Trophoblast cell (in vitro differentiated cells and primary cell): Measurements from ENCODE around the gene MPPED2.

Source experiments
- DNase-seq, 2 donors: peaks; one replicate each; pipeline ENCODE4 v3.0.0-alpha.2; 2016
- H2AFZ ChIP-seq: 2 replicates; pipeline ENCODE4 v1.6.1; 2013; ENCODE audit warnings: low read length, moderate library complexity, mild to moderate bottlenecking; ENCODE audit not compliant: insufficient read depth, poor library complexity
- H2AK5ac ChIP-seq: 2 replicates; pipeline ENCODE4 v1.6.1; 2013; ENCODE audit warnings: mild to moderate bottlenecking, low read length
- H2BK120ac ChIP-seq: 2 replicates; pipeline ENCODE4 v1.6.1; 2013; ENCODE audit warnings: low read length, mild to moderate bottlenecking, moderate library complexity; ENCODE audit not compliant: insufficient read depth, poor library complexity
- H2BK12ac ChIP-seq: 2 replicates; pipeline ENCODE4 v1.6.1; 2013; ENCODE audit warnings: mild to moderate bottlenecking, low read length, moderate library complexity
- H2BK5ac ChIP-seq: 2 replicates; pipeline ENCODE4 v1.6.1; 2013; ENCODE audit warnings: low read length, low read depth, moderate library complexity, mild to moderate bottlenecking; ENCODE audit not compliant: poor library complexity
- H3K14ac ChIP-seq: 2 replicates; pipeline ENCODE4 v1.6.1; 2013; ENCODE audit warnings: mild to moderate bottlenecking, low read length
- H3K18ac ChIP-seq: 2 replicates; pipeline ENCODE4 v1.6.1; 2013; ENCODE audit warnings: mild to moderate bottlenecking, low read length
- H3K23ac ChIP-seq: 2 replicates; pipeline ENCODE4 v1.6.1; 2013; ENCODE audit warnings: low read length
- H3K27ac ChIP-seq: 2 replicates; pipeline ENCODE4 v1.5.1; 2013; ENCODE audit warnings: low read depth, mild to moderate bottlenecking, inconsistent platforms, low read length, moderate library complexity
- H3K27me3 ChIP-seq: 2 replicates; pipeline ENCODE4 v1.6.1; 2013; ENCODE audit warnings: inconsistent platforms, mild to moderate bottlenecking, low read length, moderate library complexity; ENCODE audit not compliant: insufficient read depth
- H3K36me3 ChIP-seq, 2 experiments: 1 replicate in 1 of 2; 2 replicates in 1 of 2; pipeline ENCODE4 v1.6.1; 2013; ENCODE audit warnings: low read length in 2 of 2, mild to moderate bottlenecking in 2 of 2, moderate library complexity in 1 of 2; ENCODE audit not compliant: insufficient read depth in 2 of 2, control insufficient read depth in 1 of 2
- H3K4ac ChIP-seq: 2 replicates; pipeline ENCODE4 v1.6.1; 2013; ENCODE audit warnings: low read depth, mild to moderate bottlenecking, low read length, moderate library complexity
- H3K4me1 ChIP-seq, 2 experiments: 1 replicate in 1 of 2; 2 replicates in 1 of 2; pipeline ENCODE4 v1.6.1; 2013; ENCODE audit warnings: low read length in 2 of 2, mild to moderate bottlenecking in 2 of 2, moderate library complexity in 1 of 2; ENCODE audit not compliant: insufficient read depth in 2 of 2, control insufficient read depth in 1 of 2
- H3K4me2 ChIP-seq: 2 replicates; pipeline ENCODE4 v1.6.1; 2013; ENCODE audit warnings: inconsistent platforms, mild to moderate bottlenecking, low read length, moderate library complexity
- H3K4me3 ChIP-seq: 2 replicates; pipeline ENCODE4 v1.5.1; 2013; ENCODE audit warnings: mild to moderate bottlenecking, low read depth, low read length, inconsistent platforms
- H3K79me1 ChIP-seq: one replicate; pipeline ENCODE4 v1.6.1; 2013; ENCODE audit warnings: low read length
- H3K79me2 ChIP-seq: 2 replicates; pipeline ENCODE4 v1.6.1; 2013; ENCODE audit warnings: low read length, mild to moderate bottlenecking; ENCODE audit not compliant: control insufficient read depth, insufficient read depth, poor library complexity
- H3K9ac ChIP-seq: 2 replicates; pipeline ENCODE4 v1.6.1; 2013; ENCODE audit warnings: mild to moderate bottlenecking, low read length
- H3K9me3 ChIP-seq: 2 replicates; pipeline ENCODE4 v1.6.1; 2013; ENCODE audit warnings: low read depth, mild to moderate bottlenecking, control low read depth, inconsistent platforms, low read length; ENCODE audit not compliant: insufficient read depth
- H4K12ac ChIP-seq: 2 replicates; pipeline ENCODE4 v1.6.1; 2013; ENCODE audit warnings: low read depth, mild to moderate bottlenecking, low read length, moderate library complexity
- H4K8ac ChIP-seq: 2 replicates; pipeline ENCODE4 v1.6.1; 2013; ENCODE audit warnings: low read depth, mild to moderate bottlenecking, low read length, moderate library complexity
- H4K91ac ChIP-seq: one replicate; pipeline ENCODE4 v1.6.1; 2013; ENCODE audit warnings: low read depth, mild to moderate bottlenecking, low read length, moderate library complexity
- WGBS: extraction: QIAGEN DNeasy Blood & Tissue Kit; methylation state at CpG from one replicate; pipeline ENCODE4 v1.1.7; 2013; ENCODE audit warnings: missing lambda C conversion rate; ENCODE audit not compliant: insufficient read length, insufficient coverage; ENCODE audit errors: extremely low coverage; 5-methylcytosine and 5-hydroxymethylcytosine counted together

The MPPED2 gene

GRCh38 chr11:30510750-30511149 is 75.4 kb downstream of the MPPED2 start:
- no peak overlapping the region for H2AFZ ChIP-seq
- H2AK5ac ChIP-seq, result no peak overlapping the region
- no peak overlapping the region for H2BK5ac ChIP-seq
- no peaks in the 10 kb centered on the region for H3K9me3 ChIP-seq
- no peak overlapping the region for H3K14ac ChIP-seq
- H3K36me3 ChIP-seq, result no peaks in the 10 kb centered on the region
- H4K91ac ChIP-seq, result no peak overlapping the region
- no peak overlapping the region for H4K12ac ChIP-seq
- no peak overlapping the region for H3K23ac ChIP-seq
- H3K9ac ChIP-seq, result no peak overlapping the region
- DNase-seq, result no peak
- H3K27me3 ChIP-seq, result no peaks in the 10 kb centered on the region
- H3K4me1 ChIP-seq, result no peaks in the 10 kb centered on the region
- H3K4me2 ChIP-seq, result no peak overlapping the region
- H3K79me1 ChIP-seq, result no peaks in the 10 kb centered on the region
- no CpG with 5 or more reads among the region's 2 CpGs for WGBS
- no peak overlapping the region for H4K8ac ChIP-seq
- H3K18ac ChIP-seq, result no peak overlapping the region
- H3K79me2 ChIP-seq, result no peaks in the 10 kb centered on the region
- no peak overlapping the region for H3K27ac ChIP-seq
- H2BK120ac ChIP-seq, result no peak overlapping the region
- no peak overlapping the region for H3K4ac ChIP-seq
- H2BK12ac ChIP-seq, result no peak overlapping the region
- no peak overlapping the region for H3K4me3 ChIP-seq

- Histone ChIP-seq H3K4me3 (no peak overlapping the region), H2AFZ (no peak overlapping the region), H3K4me2 (no peak overlapping the region), H4K12ac (no peak overlapping the region), H3K27ac (no peak overlapping the region), H2BK5ac (no peak overlapping the region), H4K8ac (no peak overlapping the region), H2AK5ac (no peak overlapping the region), H3K14ac (no peak overlapping the region), H3K27me3 (no peaks in the 10 kb centered on the region), H4K91ac (no peak overlapping the region), H3K4me1 (no peaks in the 10 kb centered on the region), H3K36me3 (no peaks in the 10 kb centered on the region), H3K79me1 (no peaks in the 10 kb centered on the region), H2BK12ac (no peak overlapping the region), H3K18ac (no peak overlapping the region), H3K23ac (no peak overlapping the region), H3K9ac (no peak overlapping the region), H3K4ac (no peak overlapping the region), H2BK120ac (no peak overlapping the region), H3K79me2 (no peaks in the 10 kb centered on the region), H3K9me3 (no peaks in the 10 kb centered on the region)
- no CpG with 5 or more reads among the region's 2 CpGs for WGBS
- no peak for DNase-seq
These were observed 76.8 kb downstream of the MPPED2 start for GRCh38 chr11:30509364-30509763.

GRCh38 chr11:30508594-30508993 is 77.6 kb downstream of the MPPED2 start:
- Histone ChIP-seq H2AK5ac (no peak overlapping the region), H2BK12ac (no peak overlapping the region), H3K27me3 (no peaks in the 10 kb centered on the region), H2AFZ (no peak overlapping the region), H2BK120ac (no peak overlapping the region), H3K4ac (no peak overlapping the region), H3K4me2 (no peak overlapping the region), H3K23ac (no peak overlapping the region), H3K4me3 (no peak overlapping the region), H4K91ac (no peak overlapping the region), H3K9ac (no peak overlapping the region), H3K14ac (no peak overlapping the region), H3K18ac (no peak overlapping the region), H3K79me1 (no peaks in the 10 kb centered on the region), H4K8ac (no peak overlapping the region), H3K9me3 (no peaks in the 10 kb centered on the region), H3K79me2 (no peaks in the 10 kb centered on the region), H2BK5ac (no peak overlapping the region), H3K36me3 (no peaks in the 10 kb centered on the region), H3K27ac (no peak overlapping the region), H3K4me1 (no peaks in the 10 kb centered on the region), H4K12ac (no peak overlapping the region)
- no peak for DNase-seq
- no CpG with 5 or more reads among the region's 3 CpGs for WGBS

- no CpG with 5 or more reads among the region's 3 CpGs for WGBS
- H2BK12ac ChIP-seq, result no peak overlapping the region
- no peaks in the 10 kb centered on the region for H3K9me3 ChIP-seq
- no peak overlapping the region for H3K4me2 ChIP-seq
- no peak overlapping the region for H3K14ac ChIP-seq
- no peak overlapping the region for H2BK120ac ChIP-seq
- DNase-seq, result no peak
- H3K23ac ChIP-seq, result no peak overlapping the region
- H4K91ac ChIP-seq, result no peak overlapping the region
- no peak overlapping the region for H3K18ac ChIP-seq
- no peaks in the 10 kb centered on the region for H3K79me1 ChIP-seq
- no peak overlapping the region for H4K12ac ChIP-seq
- no peaks in the 10 kb centered on the region for H3K27me3 ChIP-seq
- no peak overlapping the region for H4K8ac ChIP-seq
- no peak overlapping the region for H3K4me3 ChIP-seq
- no peak overlapping the region for H3K27ac ChIP-seq
- H2AFZ ChIP-seq, result no peak overlapping the region
- no peak overlapping the region for H3K9ac ChIP-seq
- H3K79me2 ChIP-seq, result no peaks in the 10 kb centered on the region
- H2BK5ac ChIP-seq, result no peak overlapping the region
- H2AK5ac ChIP-seq, result no peak overlapping the region
- no peaks in the 10 kb centered on the region for H3K36me3 ChIP-seq
- no peak overlapping the region for H3K4ac ChIP-seq
- H3K4me1 ChIP-seq, result no peaks in the 10 kb centered on the region
These were observed 80.5 kb downstream of the MPPED2 start for GRCh38 chr11:30505603-30506002.
